ENCODE measurements around the gene NIT2.

The NIT2 gene

GRCh38 chr3:100306695-100307094 is 27.9 kb upstream of the NIT2 start:
- Histone ChIP-seq H3K4me3 (replicated peaks; ENCODE audit: insufficient read depth, low read length) (no peak overlapping the region), H3K27me3 (ENCODE audit: insufficient read depth, poor library complexity, severe bottlenecking) (no peaks in the 10 kb centered on the region), H3K27ac (replicated peaks) (no peak overlapping the region)
- TF ChIP-seq REST (IDR thresholded peaks at IDR 0.05; ENCODE audit: insufficient replicate concordance, low read depth): no peak
- no peak for DNase-seq (ENCODE audit: low read depth in 1 of 2, low spot score in 1 of 2)

GRCh38 chr3:100310355-100310965 is 24.1 kb upstream of the NIT2 start:
- Histone ChIP-seq H3K27me3 (ENCODE audit: insufficient read depth, poor library complexity, severe bottlenecking) (no peaks in the 10 kb centered on the region), H3K27ac (replicated peaks) (no peak overlapping the region), H3K4me3 (replicated peaks; ENCODE audit: insufficient read depth, low read length) (no peak overlapping the region)
- TF ChIP-seq REST (IDR thresholded peaks at IDR 0.05; ENCODE audit: insufficient replicate concordance, low read depth): no peak
- TF ChIP-seq SPI1 (IDR thresholded peaks at IDR 0.05; ENCODE audit: borderline replicate concordance, low read depth): no peak
- TF ChIP-seq CTCF (IDR thresholded peaks at IDR 0.05; ENCODE audit: insufficient read depth, low read length): no peak
- no peak for DNase-seq (ENCODE audit: low read depth in 1 of 2, low spot score in 1 of 2)

- Histone ChIP-seq H3K27me3 (ENCODE audit: insufficient read depth, poor library complexity, severe bottlenecking) (no peaks in the 10 kb centered on the region), H3K27ac (replicated peaks) (no peak overlapping the region), H3K4me3 (replicated peaks; ENCODE audit: insufficient read depth, low read length) (no peak overlapping the region)
- no peak for TF ChIP-seq POLR2AphosphoS5 (IDR thresholded peaks at IDR 0.05; ENCODE audit: low read depth)
- TF ChIP-seq CTCF (IDR thresholded peaks at IDR 0.05; ENCODE audit: insufficient read depth, low read length): no peak
- TF ChIP-seq SPI1 (IDR thresholded peaks at IDR 0.05; ENCODE audit: borderline replicate concordance, low read depth): no peak
- TF ChIP-seq REST (IDR thresholded peaks at IDR 0.05; ENCODE audit: insufficient replicate concordance, low read depth): no peak
- TF ChIP-seq GABPA (IDR thresholded peaks at IDR 0.05; ENCODE audit: low read depth): no peak
- no peak for DNase-seq (ENCODE audit: low read depth in 1 of 2, low spot score in 1 of 2)
Measured at GRCh38 chr3:100311011-100311410, 23.5 kb upstream of the NIT2 start.

Measured in HL-60 (cell line).